DMS53 treated with DMSO at 0.1 percent for 48 hours (cell line): ENCODE data around the gene RRP7A.
"Not testable (repeated sequence)": the region's sequence is repeated elsewhere in the genome, so short reads cannot be mapped to it uniquely, and the experiment has no call there.

Source experiments
- DNase-seq: peaks from one replicate; lab custom pipeline; 2025; ENCODE audit not compliant: unreplicated experiment; lab: John Stamatoyannopoulos, UW

RRP7A gene

GRCh38 chr22:42519525-42520401, at the start of gene RRP7A:
RRP7A (minus strand) TSS chr22:42519796; CDS start chr22:42519786, 10 bp downstream.
- DNase-seq, result peak; percentile 23

GRCh38 chr22:42567950-42568349, 48.4 kb upstream of the RRP7A start:
- not testable (repeated sequence) for DNase-seq

- no peak for DNase-seq
Measured at GRCh38 chr22:42565956-42566355, 46.4 kb upstream of the RRP7A start.

- DNase-seq, result no peak
Measured at GRCh38 chr22:42564699-42565098, 45.1 kb upstream of the RRP7A start.

- DNase-seq, result not testable (repeated sequence)
Measured at GRCh38 chr22:42563943-42564342, 44.3 kb upstream of the RRP7A start.

- no peak for DNase-seq
Measured at GRCh38 chr22:42562684-42563083, 43.1 kb upstream of the RRP7A start.

- no peak for DNase-seq
Measured at GRCh38 chr22:42562279-42562678, 42.7 kb upstream of the RRP7A start.

GRCh38 chr22:42561856-42562255, 42.3 kb upstream of the RRP7A start:
- no peak for DNase-seq

GRCh38 chr22:42560781-42561180, 41.2 kb upstream of the RRP7A start:
- DNase-seq, result no peak

- no peak for DNase-seq
Measured at GRCh38 chr22:42560381-42560780, 40.8 kb upstream of the RRP7A start.

GRCh38 chr22:42553475-42554361, 34.1 kb upstream of the RRP7A start, which contains the start of gene SERHL2:
SERHL2 (plus strand) TSS chr22:42553956; CDS start chr22:42554021, 65 bp downstream.
- DNase-seq, result peak; percentile 30

GRCh38 chr22:42552294-42552647, 32.7 kb upstream of the RRP7A start:
- DNase-seq, result not testable (repeated sequence)

GRCh38 chr22:42549331-42550060, 29.9 kb upstream of the RRP7A start:
- DNase-seq, result no peak

GRCh38 chr22:42548597-42549330, 29.2 kb upstream of the RRP7A start:
- DNase-seq, result no peak

GRCh38 chr22:42548126-42548525, 28.5 kb upstream of the RRP7A start:
- not testable (repeated sequence) for DNase-seq

GRCh38 chr22:42547562-42547961, 28.0 kb upstream of the RRP7A start:
- no peak for DNase-seq

GRCh38 chr22:42544686-42545085, 25.1 kb upstream of the RRP7A start:
- peak; percentile 5 for DNase-seq

- DNase-seq, result not testable (repeated sequence)
Measured at GRCh38 chr22:42539236-42539771, 19.7 kb upstream of the RRP7A start.

- not testable (repeated sequence) for DNase-seq
Measured at GRCh38 chr22:42537199-42537831, 17.7 kb upstream of the RRP7A start.

GRCh38 chr22:42536634-42537033, 17.0 kb upstream of the RRP7A start:
- not testable (repeated sequence) for DNase-seq
